ENCODE data around the gene ICE2. TPM values are rescaled to one million over a fixed set of nuclear protein-coding genes. Genes with fewer than 3 reads are reported as not detected.
A peak's percentile ranks its signal among the peaks of the same experiment; 100 is the strongest.

The ICE2 gene
- total RNA-seq, 6 experiments from 2014 or later: 29.3 to 36.9 (median 33.8) TPM

DNA sequence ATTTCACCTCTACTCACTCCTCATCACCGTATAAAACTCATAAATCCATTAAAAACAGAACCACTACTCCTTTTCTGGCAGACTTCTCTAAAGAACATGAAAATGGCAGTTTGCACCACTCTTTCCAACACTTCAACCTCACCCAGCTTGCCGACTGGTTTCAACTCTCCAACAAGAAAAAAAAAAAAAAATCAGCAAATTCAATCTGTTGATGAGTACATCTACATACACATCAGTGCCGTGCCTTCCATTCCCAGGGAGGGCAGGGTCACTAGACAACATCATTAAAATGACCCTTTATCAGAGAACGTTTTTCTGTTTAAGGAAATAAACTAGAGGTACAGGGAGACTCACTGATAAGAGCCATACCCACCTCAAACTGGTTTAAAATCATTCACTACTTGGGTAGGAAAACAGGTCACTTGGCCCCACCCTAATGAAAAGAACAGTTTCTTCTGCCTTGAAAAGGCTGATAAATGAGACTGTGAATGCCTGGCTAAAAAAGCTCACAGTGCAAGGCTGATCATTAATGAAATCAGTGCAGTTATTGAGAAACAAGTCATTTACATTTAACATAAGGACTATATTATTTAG lies 87.1 kb downstream of the ICE2 start:
- H3K4me3 Mint-ChIP-seq: peak overlapping the region; percentile 83
- peaks cover 84% of the 10 kb centered on the region for H3K4me1 Mint-ChIP-seq (ENCODE audit: low read depth)
- DNase-seq: no peak
- peaks cover 58% of the 10 kb centered on the region for H3K27me3 Mint-ChIP-seq (ENCODE audit: insufficient read depth)
- H3K9me3 Mint-ChIP-seq: peaks cover 9% of the 10 kb centered on the region
- TF ChIP-seq, protein P1, sequence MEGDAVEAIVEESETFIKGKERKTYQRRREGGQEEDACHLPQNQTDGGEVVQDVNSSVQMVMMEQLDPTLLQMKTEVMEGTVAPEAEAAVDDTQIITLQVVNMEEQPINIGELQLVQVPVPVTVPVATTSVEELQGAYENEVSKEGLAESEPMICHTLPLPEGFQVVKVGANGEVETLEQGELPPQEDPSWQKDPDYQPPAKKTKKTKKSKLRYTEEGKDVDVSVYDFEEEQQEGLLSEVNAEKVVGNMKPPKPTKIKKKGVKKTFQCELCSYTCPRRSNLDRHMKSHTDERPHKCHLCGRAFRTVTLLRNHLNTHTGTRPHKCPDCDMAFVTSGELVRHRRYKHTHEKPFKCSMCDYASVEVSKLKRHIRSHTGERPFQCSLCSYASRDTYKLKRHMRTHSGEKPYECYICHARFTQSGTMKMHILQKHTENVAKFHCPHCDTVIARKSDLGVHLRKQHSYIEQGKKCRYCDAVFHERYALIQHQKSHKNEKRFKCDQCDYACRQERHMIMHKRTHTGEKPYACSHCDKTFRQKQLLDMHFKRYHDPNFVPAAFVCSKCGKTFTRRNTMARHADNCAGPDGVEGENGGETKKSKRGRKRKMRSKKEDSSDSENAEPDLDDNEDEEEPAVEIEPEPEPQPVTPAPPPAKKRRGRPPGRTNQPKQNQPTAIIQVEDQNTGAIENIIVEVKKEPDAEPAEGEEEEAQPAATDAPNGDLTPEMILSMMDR (IDR thresholded peaks at IDR 0.05): no peak
- H3K36me3 Mint-ChIP-seq (ENCODE audit: low read depth): peaks cover 87% of the 10 kb centered on the region
- peak overlapping the region; percentile 99 for H3K27ac Mint-ChIP-seq

DNA sequence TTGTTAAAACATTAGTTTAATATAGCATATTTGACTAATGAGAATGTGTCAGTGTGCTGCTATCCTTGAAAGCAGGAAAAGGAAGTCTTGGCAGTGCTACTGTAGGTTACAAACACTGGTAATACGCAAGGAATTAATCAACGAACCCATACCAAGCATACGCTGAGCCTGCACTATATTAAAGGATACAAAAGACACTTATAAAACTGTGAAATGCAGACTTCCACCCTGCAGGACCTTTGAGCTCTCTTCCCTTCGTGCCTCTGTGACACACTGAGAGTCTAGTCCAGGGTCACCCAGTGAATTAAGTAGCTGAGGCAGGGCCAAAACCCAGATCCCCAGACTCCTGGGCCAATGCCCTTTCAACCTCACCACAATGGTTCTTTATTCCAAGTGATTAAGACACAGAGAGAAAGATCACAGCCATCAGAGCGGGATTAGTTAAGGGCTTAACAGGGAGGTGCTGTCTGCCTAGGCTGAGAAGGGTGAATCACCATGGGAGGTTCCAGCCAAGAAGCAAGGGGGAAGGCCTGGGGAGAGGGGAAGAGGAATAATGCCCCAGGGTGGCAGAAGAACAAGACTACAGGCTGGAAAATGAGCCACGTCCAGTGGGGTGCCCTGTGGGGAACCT lies 88.0 kb downstream of the ICE2 start:
- Mint-ChIP-seq H3K9me3 (peaks cover under 1% of the 10 kb centered on the region), H3K27ac (peak overlapping the region; percentile 99), H3K4me3 (peak overlapping the region; percentile 83), H3K27me3 (ENCODE audit: insufficient read depth) (peaks cover 52% of the 10 kb centered on the region), H3K4me1 (ENCODE audit: low read depth) (peaks cover 92% of the 10 kb centered on the region), H3K36me3 (ENCODE audit: low read depth) (peaks cover 86% of the 10 kb centered on the region)
- peak; percentile 89 for DNase-seq
- TF ChIP-seq, protein P1 (IDR thresholded peaks at IDR 0.05): peak; percentile 13; the same call in 1 of the 2 replicates

DNA sequence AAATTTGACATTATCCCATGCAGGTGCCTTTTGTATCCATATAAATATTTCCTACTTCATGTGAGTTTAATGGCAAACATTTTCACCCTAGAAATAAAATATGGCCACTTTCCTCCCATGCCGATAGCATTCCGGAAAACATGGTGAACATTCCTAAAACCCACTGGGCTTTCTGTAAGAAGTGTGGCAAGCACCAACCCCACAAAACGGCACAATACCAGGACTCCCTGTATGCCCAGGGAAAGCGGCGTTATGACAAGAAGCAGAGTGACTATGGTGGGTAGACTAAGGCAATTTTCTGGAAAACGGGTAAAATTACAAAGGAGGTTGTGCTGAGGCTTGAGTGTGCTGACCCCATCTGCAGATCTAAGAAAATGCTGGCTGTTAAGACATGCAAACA lies 88.7 kb downstream of the ICE2 start:
- Mint-ChIP-seq H3K4me3 (peak overlapping the region; percentile 83), H3K9me3 (no peaks in the 10 kb centered on the region; the same call in 1 of the 2 replicates), H3K36me3 (ENCODE audit: low read depth) (peaks cover 79% of the 10 kb centered on the region), H3K4me1 (ENCODE audit: low read depth) (peaks cover 94% of the 10 kb centered on the region), H3K27me3 (ENCODE audit: insufficient read depth) (peaks cover 44% of the 10 kb centered on the region), H3K27ac (peak overlapping the region; percentile 99)
- DNase-seq: no peak
- TF ChIP-seq, protein P1 (IDR thresholded peaks at IDR 0.05): no peak

DNA sequence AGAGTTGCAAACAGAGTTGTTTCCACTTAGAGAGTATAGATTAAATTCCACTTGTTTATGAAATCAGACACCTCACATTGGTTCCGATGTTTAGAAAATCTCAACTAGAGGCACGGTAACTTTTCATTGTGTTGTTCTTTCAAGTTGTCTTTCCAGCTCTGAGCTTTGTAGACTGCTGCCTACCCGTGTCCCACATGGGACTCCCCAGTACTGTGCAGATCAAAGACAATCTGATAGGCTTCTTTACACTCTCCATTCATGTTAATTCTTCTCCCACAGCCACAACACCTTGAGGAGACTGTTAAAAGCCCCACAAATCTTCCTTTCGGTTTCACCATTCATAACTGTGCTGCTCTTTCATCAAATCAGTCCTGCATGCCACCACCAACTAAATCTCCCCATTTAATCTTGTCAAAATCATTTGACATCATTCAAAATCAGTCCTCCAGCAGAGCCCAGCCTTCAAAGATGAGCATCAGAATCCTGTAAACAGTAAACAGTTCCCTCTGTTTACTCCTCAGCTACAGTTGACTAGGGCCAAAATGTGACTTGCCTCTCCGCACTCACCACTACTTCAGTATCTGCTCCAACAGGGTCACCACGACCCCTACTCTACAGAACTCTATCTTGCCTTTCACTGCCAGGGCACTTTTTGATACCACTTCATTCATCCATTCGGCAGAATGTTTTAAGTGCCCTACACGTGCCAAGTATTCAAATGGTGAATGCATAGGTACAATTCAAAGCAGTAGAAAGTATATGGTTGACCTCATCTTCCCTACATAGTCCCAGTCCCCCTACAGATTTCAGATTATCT lies 89.5 kb downstream of the ICE2 start:
- Mint-ChIP-seq H3K36me3 (ENCODE audit: low read depth) (peaks cover 75% of the 10 kb centered on the region), H3K27me3 (ENCODE audit: insufficient read depth) (peaks cover 40% of the 10 kb centered on the region), H3K9me3 (no peaks in the 10 kb centered on the region; the same call in 1 of the 2 replicates), H3K27ac (peak overlapping the region; percentile 99), H3K4me1 (ENCODE audit: low read depth) (peaks cover 93% of the 10 kb centered on the region), H3K4me3 (peak overlapping the region; percentile 83)
- TF ChIP-seq, protein P1 (IDR thresholded peaks at IDR 0.05): no peak
- DNase-seq: no peak

DNA sequence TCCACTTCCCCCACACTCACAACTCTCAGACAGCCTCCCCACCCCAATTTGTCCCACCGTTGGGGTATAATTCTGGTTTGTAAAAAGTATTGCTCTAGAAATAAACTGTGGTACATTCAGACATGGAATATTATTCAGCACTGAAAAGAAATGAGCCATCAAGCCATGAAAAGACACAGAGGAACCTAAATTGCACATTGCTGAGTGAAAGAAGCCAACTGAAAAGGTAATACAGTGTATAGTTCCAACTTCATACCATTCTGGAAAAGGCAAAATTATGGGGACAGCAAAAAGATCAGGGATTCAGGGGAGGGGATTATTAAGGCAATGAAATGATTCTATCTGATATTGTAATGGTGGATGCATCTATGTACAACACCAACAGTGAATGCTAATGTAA lies 91.6 kb downstream of the ICE2 start:
- peak overlapping the region; percentile 70 for H3K4me3 Mint-ChIP-seq
- peaks cover 93% of the 10 kb centered on the region for H3K4me1 Mint-ChIP-seq (ENCODE audit: low read depth)
- H3K36me3 Mint-ChIP-seq (ENCODE audit: low read depth): peaks cover 76% of the 10 kb centered on the region
- no peak for DNase-seq
- no peaks in the 10 kb centered on the region; the same call in 1 of the 2 replicates for H3K9me3 Mint-ChIP-seq
- peaks cover 39% of the 10 kb centered on the region for H3K27me3 Mint-ChIP-seq (ENCODE audit: insufficient read depth)
- TF ChIP-seq, protein P1 (IDR thresholded peaks at IDR 0.05): no peak
- H3K27ac Mint-ChIP-seq: peak overlapping the region; percentile 73

All from HFFc6 (cell line).